Peyer's patch (tissue), 4 donors: ENCODE measurements around the gene SYNE1. TPM values are rescaled to one million over a fixed set of nuclear protein-coding genes. Genes with fewer than 3 reads are reported as not detected.

Source experiments
- DNase-seq, 3 donors: peaks; one replicate each; pipeline ENCODE4 v3.0.0-alpha.2; 2017 to 2019
- H3K27ac ChIP-seq, 4 donors: fragments of 200-600 bp; sonication (generic); one replicate each; pipeline ENCODE4 v1.5.1; 2016 to 2019
- H3K27me3 ChIP-seq, 2 donors: fragments of 200-600 bp; sonication (generic); one replicate each; pipeline ENCODE4 v1.5.1; 2019
- H3K36me3 ChIP-seq, 3 donors: fragments of 200-600 bp; sonication (generic); one replicate each; pipeline ENCODE4 v1.5.1; 2016 to 2019
- H3K4me1 ChIP-seq, 4 donors: fragments of 200-600 bp; sonication (generic); one replicate each; pipeline ENCODE4 v1.5.1; 2016 to 2019
- H3K4me3 ChIP-seq, 4 donors: fragments of 200-600 bp; sonication (generic); 1 replicate in 3 of 4; 2 replicates in 1 of 4; pipeline ENCODE4 v1.5.1; 2016 to 2019; ENCODE audit warnings: mild to moderate bottlenecking in 1 of 4
- H3K9me3 ChIP-seq, 4 donors: fragments of 200-600 bp; sonication (generic); one replicate each; pipeline ENCODE4 v1.5.1; 2016 to 2019; ENCODE audit warnings: mild to moderate bottlenecking in 1 of 4
- POLR2A ChIP-seq, 2 donors: fragments of 450-650 bp; IDR thresholded peaks; one replicate each; pipeline ENCODE4 v1.5.1; 2017; ENCODE audit warnings: antibody characterized with exemption in 2 of 2, mild to moderate bottlenecking in 2 of 2, moderate library complexity in 2 of 2
- total RNA-seq, 4 donors: library from RNA; depleted of rRNA; stranded (reverse); fragments of >200 nt; gene quantifications; one replicate each; pipeline ENCODE4 v1.1.0, GENCODE V29; 2016
- TF ChIP-seq, protein P1 (sequence below), 6 experiments: fragments of 450-650 bp in 4 of 6; fragments of 200-600 bp in 2 of 6; sonication (generic) in 1 of 6; IDR thresholded peaks; one replicate each; pipeline ENCODE4 v1.5.1; 2017 to 2019; ENCODE audit warnings: antibody characterized with exemption in 6 of 6, mild to moderate bottlenecking in 3 of 6, moderate library complexity in 1 of 6

Gene SYNE1
- total RNA-seq, 4 donors from 2014 or later: 23.1 to 245 (median 34.8) TPM

DNA sequence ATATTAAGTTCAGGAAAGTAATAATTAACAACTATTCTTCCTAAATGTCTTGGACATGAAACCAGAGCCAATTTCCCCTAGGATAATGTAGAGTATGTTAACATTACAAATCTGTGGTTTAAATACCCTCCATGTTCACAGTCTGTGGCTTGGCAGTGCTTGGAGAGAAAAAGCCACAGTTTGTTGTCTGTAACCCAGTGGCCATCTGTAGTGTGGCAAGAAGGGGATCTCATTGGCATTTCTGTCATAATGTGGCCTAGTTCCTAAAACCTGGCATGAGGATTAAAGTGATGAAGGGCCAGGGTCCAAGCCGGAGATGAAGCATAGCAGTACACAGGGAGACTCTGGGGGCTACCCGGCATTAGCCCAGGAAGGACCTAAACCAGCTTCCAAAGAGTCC, 31.2 kb downstream of the SYNE1 start:
- no peak for DNase-seq
- H3K9me3 ChIP-seq: no peaks in the 10 kb centered on the region
- no peak for TF ChIP-seq POLR2A (IDR thresholded peaks at IDR 0.05)
- TF ChIP-seq, protein P1, sequence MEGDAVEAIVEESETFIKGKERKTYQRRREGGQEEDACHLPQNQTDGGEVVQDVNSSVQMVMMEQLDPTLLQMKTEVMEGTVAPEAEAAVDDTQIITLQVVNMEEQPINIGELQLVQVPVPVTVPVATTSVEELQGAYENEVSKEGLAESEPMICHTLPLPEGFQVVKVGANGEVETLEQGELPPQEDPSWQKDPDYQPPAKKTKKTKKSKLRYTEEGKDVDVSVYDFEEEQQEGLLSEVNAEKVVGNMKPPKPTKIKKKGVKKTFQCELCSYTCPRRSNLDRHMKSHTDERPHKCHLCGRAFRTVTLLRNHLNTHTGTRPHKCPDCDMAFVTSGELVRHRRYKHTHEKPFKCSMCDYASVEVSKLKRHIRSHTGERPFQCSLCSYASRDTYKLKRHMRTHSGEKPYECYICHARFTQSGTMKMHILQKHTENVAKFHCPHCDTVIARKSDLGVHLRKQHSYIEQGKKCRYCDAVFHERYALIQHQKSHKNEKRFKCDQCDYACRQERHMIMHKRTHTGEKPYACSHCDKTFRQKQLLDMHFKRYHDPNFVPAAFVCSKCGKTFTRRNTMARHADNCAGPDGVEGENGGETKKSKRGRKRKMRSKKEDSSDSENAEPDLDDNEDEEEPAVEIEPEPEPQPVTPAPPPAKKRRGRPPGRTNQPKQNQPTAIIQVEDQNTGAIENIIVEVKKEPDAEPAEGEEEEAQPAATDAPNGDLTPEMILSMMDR (IDR thresholded peaks at IDR 0.05): no peak
- no peaks in the 10 kb centered on the region for H3K27me3 ChIP-seq
- H3K36me3 ChIP-seq: no peaks in the 10 kb centered on the region
- H3K4me3 ChIP-seq: no peak overlapping the region
- no peak overlapping the region for H3K27ac ChIP-seq
- H3K4me1 ChIP-seq: no peaks in the 10 kb centered on the region

DNA sequence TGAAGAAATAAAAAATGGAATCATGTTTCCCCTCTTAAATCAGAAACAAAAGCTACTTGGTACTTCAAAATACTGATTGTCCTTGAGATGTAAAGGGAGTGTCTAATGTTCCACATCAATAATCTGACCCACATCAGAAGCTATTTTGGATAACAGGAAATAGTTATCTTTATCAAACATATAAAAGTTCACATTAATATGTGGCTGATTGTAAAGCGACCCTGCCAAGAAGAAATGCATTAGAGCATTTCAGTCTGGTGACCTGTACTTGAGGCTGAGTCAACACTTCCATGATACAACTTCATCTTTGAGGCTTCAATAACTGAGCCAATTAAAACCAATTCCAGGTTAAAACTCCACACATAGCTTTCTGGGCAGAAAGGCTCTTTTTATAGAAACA, 31.8 kb downstream of the SYNE1 start:
- H3K9me3 ChIP-seq: no peaks in the 10 kb centered on the region
- H3K4me1 ChIP-seq: no peaks in the 10 kb centered on the region
- H3K27ac ChIP-seq: no peak overlapping the region
- H3K36me3 ChIP-seq: no peaks in the 10 kb centered on the region
- DNase-seq: no peak
- H3K4me3 ChIP-seq: no peak overlapping the region
- H3K27me3 ChIP-seq: no peaks in the 10 kb centered on the region
- TF ChIP-seq, protein P1 (IDR thresholded peaks at IDR 0.05): no peak
- TF ChIP-seq POLR2A (IDR thresholded peaks at IDR 0.05): no peak

DNA sequence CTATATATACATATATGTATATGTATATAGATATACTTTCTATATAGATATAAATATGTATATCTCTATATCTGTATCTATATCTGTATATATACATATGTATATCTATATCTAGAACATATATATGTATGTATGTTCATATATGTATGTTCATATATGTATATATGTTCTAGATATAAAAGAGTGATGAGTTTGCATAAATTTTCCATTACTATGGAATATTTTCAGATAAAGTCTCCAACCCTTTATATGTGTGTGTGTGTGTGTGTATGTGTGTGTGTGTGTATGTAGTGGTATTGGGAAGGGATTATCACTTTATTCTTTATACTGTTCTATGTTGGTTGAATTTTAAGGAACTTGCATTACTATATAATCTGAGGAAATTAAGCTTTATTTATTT, 33.3 kb downstream of the SYNE1 start:
- no peak for DNase-seq
- Histone ChIP-seq H3K9me3 (no peaks in the 10 kb centered on the region), H3K27me3 (no peaks in the 10 kb centered on the region), H3K36me3 (no peaks in the 10 kb centered on the region), H3K27ac (no peak overlapping the region), H3K4me1 (no peaks in the 10 kb centered on the region), H3K4me3 (no peak overlapping the region)
- TF ChIP-seq POLR2A (IDR thresholded peaks at IDR 0.05): no peak
- TF ChIP-seq, protein P1 (IDR thresholded peaks at IDR 0.05): no peak

DNA sequence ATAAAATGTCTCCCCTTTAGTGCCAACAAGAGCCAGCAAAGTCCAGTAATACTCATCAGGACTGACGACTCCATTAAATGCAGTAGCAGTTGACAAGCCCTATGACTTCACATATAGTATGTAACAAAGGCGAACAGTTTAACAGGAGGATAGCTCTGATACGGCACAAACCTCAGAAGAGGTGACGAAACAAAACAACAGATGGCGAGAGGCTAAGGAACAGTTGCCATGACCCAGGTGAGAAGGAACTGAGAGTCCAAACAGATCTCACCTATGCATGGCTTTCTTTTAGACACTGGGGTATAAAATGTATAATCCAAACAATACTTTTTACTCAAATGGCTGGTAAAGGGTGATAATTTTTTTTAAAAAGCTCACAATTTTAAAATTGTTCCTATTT, 37.1 kb downstream of the SYNE1 start:
- Histone ChIP-seq H3K27me3 (no peaks in the 10 kb centered on the region), H3K4me1 (no peaks in the 10 kb centered on the region), H3K4me3 (no peak overlapping the region), H3K36me3 (no peaks in the 10 kb centered on the region), H3K9me3 (no peaks in the 10 kb centered on the region), H3K27ac (no peak overlapping the region)
- DNase-seq: no peak
- TF ChIP-seq POLR2A (IDR thresholded peaks at IDR 0.05): no peak
- TF ChIP-seq, protein P1 (IDR thresholded peaks at IDR 0.05): no peak

DNA sequence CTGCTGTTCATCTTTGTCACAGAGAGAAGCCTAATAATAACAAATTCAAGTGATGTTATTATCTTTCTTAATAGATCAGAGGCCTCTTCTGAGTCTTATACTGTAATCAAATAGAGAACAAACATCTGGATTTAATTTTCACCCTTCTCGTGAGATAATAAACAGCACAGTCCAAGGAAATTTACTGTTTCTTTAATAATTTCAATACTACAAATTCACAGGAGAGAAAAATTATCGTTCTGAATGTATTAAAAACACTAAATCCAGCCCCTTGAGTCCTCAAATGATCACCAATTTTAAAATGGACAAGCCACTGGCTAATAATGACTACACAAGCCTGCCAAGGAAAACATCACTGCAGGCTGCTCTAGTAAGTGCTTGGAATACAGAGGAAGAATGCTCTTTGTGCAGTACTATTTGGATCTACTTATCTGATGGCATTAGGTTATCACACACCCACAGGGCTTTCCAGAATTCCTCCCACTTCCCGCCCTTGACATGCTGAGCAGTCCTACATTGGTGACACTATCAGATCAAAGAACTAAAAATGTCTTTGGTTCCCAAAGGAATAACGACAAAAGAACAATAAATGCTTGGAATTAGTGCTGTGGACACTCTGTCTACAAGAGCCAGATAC, 38.1 kb downstream of the SYNE1 start:
- no peak for DNase-seq
- TF ChIP-seq POLR2A (IDR thresholded peaks at IDR 0.05): no peak
- TF ChIP-seq, protein P1 (IDR thresholded peaks at IDR 0.05): no peak

DNA sequence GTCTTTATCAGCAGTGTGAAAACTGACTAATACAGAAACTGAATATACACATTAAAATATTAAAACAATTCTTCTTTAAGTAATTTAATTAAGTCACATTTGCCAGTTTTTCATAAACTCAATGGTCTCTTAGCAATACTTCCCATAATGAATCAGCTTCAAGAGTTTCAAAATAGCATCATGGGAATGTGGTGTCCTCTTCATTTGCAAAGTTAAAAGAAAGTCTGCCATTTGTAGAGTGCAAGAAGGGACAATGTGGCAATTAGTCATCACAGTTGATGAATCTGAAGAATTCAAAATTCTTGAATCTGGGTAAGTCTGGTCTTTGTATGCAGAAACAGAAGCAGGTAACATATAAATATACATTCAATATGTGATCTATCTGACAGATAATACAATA, 38.7 kb downstream of the SYNE1 start:
- Histone ChIP-seq H3K4me1 (no peaks in the 10 kb centered on the region), H3K4me3 (no peak overlapping the region), H3K9me3 (no peaks in the 10 kb centered on the region), H3K27me3 (no peaks in the 10 kb centered on the region), H3K27ac (no peak overlapping the region), H3K36me3 (no peaks in the 10 kb centered on the region)
- no peak for TF ChIP-seq POLR2A (IDR thresholded peaks at IDR 0.05)
- TF ChIP-seq, protein P1 (IDR thresholded peaks at IDR 0.05): no peak
- DNase-seq: no peak

More for the DNA sequence above, 38.1 kb downstream of the SYNE1 start:
- H3K4me3 ChIP-seq: no peak overlapping the region
- no peaks in the 10 kb centered on the region for H3K9me3 ChIP-seq
- H3K4me1 ChIP-seq: no peaks in the 10 kb centered on the region
- no peak overlapping the region for H3K27ac ChIP-seq
- no peaks in the 10 kb centered on the region for H3K27me3 ChIP-seq
- no peaks in the 10 kb centered on the region for H3K36me3 ChIP-seq
